GM19397 (cell line): ENCODE results near the gene CCDC34.

Experiments
- ATAC-seq: cut with Tn5 transposase; IDR thresholded peaks from one replicate; pipeline ENCODE4 v1.9.1; 2021; ENCODE audit warnings: mild to moderate bottlenecking, moderate library complexity; ENCODE audit not compliant: unreplicated experiment

CCDC34 gene

GRCh38 chr11:27392278-27393114 is 29.5 kb upstream of the CCDC34 start:
- no peak for ATAC-seq

DNA sequence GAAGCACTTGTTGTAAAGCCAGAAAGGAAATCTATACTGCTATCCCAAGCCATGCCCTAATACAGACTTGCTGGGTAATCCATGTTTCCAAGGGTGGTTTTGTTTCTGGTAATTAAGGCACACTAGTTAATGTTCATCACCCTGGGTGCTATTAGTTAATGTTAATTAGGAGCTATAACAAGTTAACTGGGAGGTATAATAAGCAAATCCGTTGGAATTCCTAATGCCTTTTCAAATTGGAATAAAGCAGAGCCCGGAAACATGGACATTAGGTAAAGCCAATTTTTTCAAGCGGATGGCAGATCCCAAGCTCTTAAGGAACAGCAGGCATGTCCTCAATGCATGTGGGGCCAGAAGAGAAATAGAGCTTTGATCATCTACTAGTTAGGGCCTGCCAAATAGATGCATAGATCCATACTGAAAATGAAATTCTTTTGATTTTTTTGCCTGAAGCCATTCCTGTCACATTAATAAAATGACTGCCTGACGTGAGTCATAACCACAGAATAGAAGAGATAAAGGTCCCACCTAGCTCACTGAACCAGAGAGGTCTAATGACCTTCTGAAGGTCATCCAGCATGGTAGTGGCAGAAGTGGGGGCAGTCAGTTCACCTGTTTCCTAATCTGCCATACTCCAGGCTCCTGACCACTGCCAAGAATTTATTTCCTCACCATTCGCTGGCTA is 28.5 kb upstream of the CCDC34 start:
- ATAC-seq = no peak

DNA sequence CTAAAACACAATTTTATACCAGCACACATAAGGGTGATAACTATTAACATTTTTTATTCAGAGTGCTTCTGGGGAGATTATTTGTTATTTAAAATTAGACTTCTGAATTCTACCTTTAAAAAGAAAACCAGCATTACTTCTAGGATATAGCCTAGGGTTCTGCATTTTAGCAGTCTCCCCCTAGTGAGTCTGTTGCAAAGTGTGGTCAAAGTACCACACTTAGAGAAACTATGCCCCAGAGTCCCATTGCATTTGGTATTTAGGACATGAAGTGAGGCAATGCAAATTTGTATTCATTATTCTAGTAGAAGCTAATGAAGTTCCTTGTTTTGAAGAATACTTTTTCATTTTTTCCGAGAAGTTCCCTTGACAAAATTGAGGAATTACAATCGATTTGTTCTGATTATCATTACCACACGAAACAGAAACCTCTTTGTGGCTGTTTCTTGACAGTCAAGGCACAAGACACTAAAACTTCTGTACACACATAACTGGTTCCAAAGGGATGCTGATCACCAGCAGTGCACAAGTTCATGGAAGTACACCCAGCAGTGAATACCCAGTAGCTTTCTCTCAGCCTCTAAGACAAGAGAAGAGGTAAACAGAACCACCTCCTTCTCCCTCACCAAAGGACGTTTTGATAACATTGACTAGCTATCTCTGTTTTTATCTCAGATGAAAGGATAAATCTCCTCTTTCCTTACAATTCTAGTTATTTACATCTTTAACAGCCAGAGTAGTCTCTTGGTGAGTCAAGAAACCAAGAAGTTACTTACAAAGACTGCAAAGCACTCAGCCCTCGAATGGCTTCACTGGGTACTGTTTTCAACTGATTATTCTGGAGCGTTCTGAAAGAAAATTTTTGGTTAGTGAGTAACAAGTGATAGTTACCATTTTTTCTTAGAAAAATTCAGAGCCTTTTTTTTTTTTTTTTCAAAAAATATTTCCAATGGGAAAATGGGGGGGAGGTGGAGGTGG is 27.6 kb upstream of the CCDC34 start:
- no peak for ATAC-seq

- ATAC-seq = no peak
These were observed 25.9 kb upstream of the CCDC34 start for GRCh38 chr11:27388869-27389268.

- no peak for ATAC-seq
These were observed 25.0 kb upstream of the CCDC34 start for GRCh38 chr11:27388001-27388400.

DNA sequence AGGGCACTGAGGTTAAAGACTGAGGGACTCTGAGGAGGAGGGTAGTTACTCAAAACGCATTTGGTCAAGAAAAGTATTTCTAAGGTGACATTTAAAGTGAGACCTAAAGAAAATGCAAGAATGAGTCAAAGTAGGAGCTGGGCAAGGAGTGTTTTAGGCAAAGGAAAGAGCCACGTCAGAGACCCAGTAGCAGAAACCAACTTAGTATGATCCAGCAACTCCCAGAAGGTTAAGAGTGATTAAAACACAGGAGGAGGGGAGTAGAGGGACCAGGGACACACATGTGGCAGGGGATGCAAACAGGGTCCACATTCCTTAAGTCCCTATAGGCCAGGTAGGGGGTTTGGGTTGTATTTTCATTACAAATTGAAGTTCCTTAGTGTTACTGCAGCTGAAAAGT is 24.3 kb upstream of the CCDC34 start:
- ATAC-seq = no peak

- no peak for ATAC-seq
These were observed 23.3 kb upstream of the CCDC34 start for GRCh38 chr11:27386181-27386845.

DNA sequence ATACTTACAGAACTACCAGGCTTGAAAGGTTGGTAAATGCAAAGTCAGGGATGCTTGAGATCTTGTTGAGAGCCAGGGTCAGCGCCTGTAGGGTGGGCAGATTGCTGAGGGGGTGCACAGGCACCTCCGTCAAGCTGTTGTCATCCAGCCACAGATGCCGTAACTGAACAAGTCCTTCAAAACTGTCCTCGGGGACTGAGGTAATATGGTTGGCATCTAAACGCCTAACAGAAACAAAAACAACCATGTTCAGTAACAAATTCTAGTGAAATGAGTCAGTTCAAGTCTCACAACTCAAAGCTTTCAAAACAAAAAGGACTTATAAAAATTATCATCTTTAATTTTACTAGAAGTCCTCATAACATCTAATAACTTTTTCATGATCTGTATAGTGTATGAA is 22.2 kb upstream of the CCDC34 start:
- no peak for ATAC-seq

- no peak for ATAC-seq
These were observed 21.2 kb upstream of the CCDC34 start for GRCh38 chr11:27384227-27384626.

DNA sequence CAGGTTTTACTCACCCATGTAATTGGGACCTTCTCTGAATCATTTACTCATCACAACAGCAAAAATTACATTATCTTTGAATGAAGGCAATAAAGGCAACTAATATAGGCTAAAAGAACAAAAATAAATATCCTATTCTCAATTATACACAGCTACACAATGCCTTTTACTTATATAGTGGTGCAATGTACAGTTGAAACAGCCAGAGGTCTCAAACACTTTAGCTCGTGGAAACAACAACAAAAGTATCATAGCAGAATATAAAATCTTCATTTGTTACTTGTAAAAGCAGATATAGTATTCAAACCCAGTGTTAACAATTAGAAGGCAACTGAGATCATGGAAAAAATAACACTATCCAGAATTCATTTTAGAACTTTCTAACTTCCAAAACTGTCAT is 20.6 kb upstream of the CCDC34 start:
- ATAC-seq = no peak

GRCh38 chr11:27381238-27381666 is 18.2 kb upstream of the CCDC34 start:
- peak; percentile 61 for ATAC-seq

DNA sequence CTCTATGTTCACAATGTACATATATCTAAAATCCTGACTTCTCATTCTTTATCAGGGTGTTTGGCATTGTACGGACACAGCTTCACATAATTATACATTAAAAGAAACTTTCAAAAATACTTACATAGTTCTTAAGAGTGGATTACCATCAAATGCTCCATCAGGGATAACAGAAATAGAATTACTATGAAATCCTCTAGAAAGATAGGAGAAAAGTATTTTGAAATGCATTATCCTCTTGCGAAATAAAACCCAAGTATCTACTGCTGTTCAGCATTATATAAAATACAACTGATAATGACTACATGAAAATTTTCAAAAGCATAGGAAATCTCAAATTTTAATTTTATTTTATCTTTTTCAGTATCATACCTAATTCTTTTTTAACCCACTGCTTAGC is 17.8 kb upstream of the CCDC34 start:
- ATAC-seq = no peak

- no peak for ATAC-seq
These were observed 16.4 kb upstream of the CCDC34 start for GRCh38 chr11:27379449-27379848.

DNA sequence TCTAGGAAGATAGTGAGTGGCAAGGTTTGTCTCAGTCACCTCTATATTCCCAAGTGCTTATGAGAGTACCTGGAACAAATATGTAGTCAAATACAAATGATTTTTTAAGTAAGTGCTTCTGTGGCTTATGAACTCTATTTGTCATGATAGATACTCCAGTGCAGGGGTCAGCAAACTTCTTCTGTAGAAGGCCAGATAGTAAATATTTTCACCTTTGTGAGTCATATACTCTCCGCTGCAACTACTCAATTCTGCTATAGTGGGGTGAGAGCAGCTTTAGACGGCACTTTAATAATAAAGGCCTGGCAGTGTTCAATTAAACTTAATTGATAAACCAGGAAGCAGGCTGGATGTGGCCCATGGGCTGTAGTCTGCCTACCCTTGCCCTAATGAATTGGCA is 12.4 kb upstream of the CCDC34 start:
- ATAC-seq = no peak

GRCh38 chr11:27373856-27374602 is 11.0 kb upstream of the CCDC34 start:
- ATAC-seq = no peak

DNA sequence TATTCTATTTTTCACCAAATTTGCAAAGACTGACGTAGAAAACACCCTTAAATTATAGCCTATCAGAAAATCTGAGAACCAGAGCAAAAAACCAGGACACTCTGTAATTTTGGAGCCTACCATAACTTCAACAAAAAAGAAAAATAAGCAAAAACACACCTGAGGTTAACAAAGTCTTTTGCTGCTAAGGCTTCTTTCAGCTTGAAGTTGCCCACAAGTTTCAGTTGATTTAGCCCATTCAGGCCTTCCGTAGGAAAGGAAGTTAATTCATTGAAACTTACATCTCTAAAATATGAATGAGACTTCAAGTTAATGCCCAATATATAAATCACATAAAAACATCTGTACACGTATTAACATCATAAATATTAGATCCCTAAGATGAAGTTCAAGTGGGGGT is 10.4 kb upstream of the CCDC34 start:
- ATAC-seq = no peak

DNA sequence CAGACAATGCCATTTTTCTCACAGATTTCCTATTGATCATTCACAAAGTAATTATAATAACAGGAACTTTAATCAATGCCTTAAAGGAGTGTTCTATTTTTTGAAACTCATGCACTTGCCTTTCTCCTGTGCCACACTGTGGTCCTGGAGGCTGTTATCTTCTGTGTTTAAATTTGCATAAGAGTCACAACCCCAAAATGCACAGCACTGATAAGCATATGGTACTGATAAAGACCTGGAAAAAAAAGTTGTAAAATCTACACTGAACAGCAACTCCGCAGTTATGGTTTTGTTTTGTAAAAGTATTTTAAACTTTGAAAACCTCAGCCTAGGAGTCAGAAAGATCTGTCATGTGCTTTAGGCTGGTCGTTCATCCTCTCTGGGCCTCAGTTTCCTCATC is 9.1 kb upstream of the CCDC34 start:
- ATAC-seq = no peak

- no peak for ATAC-seq
These were observed 8.5 kb upstream of the CCDC34 start for GRCh38 chr11:27371489-27371888.

GRCh38 chr11:27370374-27370773 is 7.4 kb upstream of the CCDC34 start:
- ATAC-seq = no peak

DNA sequence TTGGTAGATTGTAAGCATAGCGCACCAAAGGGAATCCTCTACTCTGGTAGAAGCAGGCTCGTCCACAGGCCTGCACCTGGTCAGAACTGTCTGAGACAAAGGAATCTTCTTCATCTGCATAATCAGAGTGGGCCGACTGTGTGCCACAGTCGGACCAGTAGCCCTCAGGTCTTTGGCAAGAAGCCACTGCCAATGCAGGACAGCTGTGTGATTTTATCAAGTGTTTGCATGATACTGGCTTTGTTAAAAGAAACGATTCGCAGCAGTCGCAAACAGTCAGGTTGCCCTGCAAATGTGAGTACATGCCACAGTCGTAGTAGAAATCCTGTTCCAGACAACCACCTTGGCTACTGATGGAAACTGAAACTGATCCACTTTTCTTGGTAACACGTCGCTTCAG is 4.9 kb upstream of the CCDC34 start:
- no peak for ATAC-seq
